T-cell (primary cell): Measurements from ENCODE around the gene SUV39H1. TPM values are rescaled to one million over a fixed set of nuclear protein-coding genes. Genes with fewer than 3 reads are reported as not detected.
A peak's percentile ranks its signal among the peaks of the same experiment; 100 is the strongest.
"Not testable (repeated sequence)": the region's sequence is repeated elsewhere in the genome, so short reads cannot be mapped to it uniquely, and the experiment has no call there.

Experiments used
- ATAC-seq, 4 experiments: fragments of 200-7000 bp in 3 of 4; fragments of 150-1000 bp in 1 of 4; cut with Tn5 transposase; replicated peaks in 1 of 4; 1 replicate in 3 of 4; 2 replicates in 1 of 4; pipeline ENCODE4 v1.10.0; 2021; ENCODE audit warnings: moderate library complexity in 3 of 4, mild to moderate bottlenecking in 2 of 4, moderate number of reproducible peaks in 1 of 4
- CTCF ChIA-PET, 2 donors: fragments of 300-600 bp; sonication (Branson Sonifier 250); formaldehyde crosslinking; loops; one replicate each; lab custom pipeline; 2022; ENCODE audit warnings: antibody characterized with exemption in 2 of 2; lab: Charles Lee
- POLR2A ChIA-PET, 2 donors: fragments of 300-600 bp; sonication (Branson Sonifier 250); formaldehyde crosslinking; loops; one replicate each; lab custom pipeline; 2022; ENCODE audit warnings: antibody characterized with exemption in 2 of 2; lab: Charles Lee
- DNase-seq, 35 experiments: peaks; one replicate each; pipeline versions ENCODE4 v3.0.0 to v3.0.0-alpha.2; 2013 to 2023
- H3K27ac ChIP-seq: one replicate; pipeline ENCODE4 v1.5.1; 2013; ENCODE audit warnings: low read length
- H3K27me3 ChIP-seq, 2 experiments: replicated peaks in 1 of 2; 1 replicate in 1 of 2; 2 replicates in 1 of 2; pipeline versions ENCODE4 v1.6.1 to v1.7.0; 2013; ENCODE audit warnings: low read length in 1 of 2, mixed read lengths in 1 of 2; ENCODE audit not compliant: control insufficient read depth in 2 of 2, insufficient read depth in 2 of 2; ENCODE audit errors: extremely low read depth in 1 of 2
- H3K36me3 ChIP-seq, 2 donors: 1 replicate in 1 of 2; 2 replicates in 1 of 2; pipeline versions ENCODE4 v1.6.1 to v1.7.0; 2013; ENCODE audit warnings: low read length in 1 of 2; ENCODE audit not compliant: control insufficient read depth in 2 of 2, insufficient read depth in 1 of 2; ENCODE audit errors: extremely low read depth in 1 of 2
- H3K4me1 ChIP-seq, 2 experiments: 1 replicate in 1 of 2; 2 replicates in 1 of 2; pipeline versions ENCODE4 v1.6.1 to v1.7.0; 2013; ENCODE audit warnings: low read length in 2 of 2, mixed read lengths in 1 of 2; ENCODE audit not compliant: insufficient read depth in 2 of 2, control insufficient read depth in 1 of 2; ENCODE audit errors: extremely low read depth in 1 of 2
- H3K4me3 ChIP-seq, 2 donors: 1 replicate in 1 of 2; 2 replicates in 1 of 2; pipeline versions ENCODE4 v1.5.1 to v1.7.0; 2013; ENCODE audit warnings: mild to moderate bottlenecking in 2 of 2, low read length in 1 of 2, moderate library complexity in 1 of 2; ENCODE audit not compliant: control insufficient read depth in 1 of 2; ENCODE audit errors: extremely low read depth in 1 of 2
- H3K9me3 ChIP-seq: 2 replicates; pipeline ENCODE4 v1.7.0; 2013
- H3K27ac Mint-ChIP-seq, 2 donors: one replicate each; pipeline ENCODE4 v1.8.0; 2020 to 2021; ENCODE audit warnings: mild to moderate bottlenecking in 2 of 2, mixed read lengths in 2 of 2
- H3K27me3 Mint-ChIP-seq, 2 donors: one replicate each; pipeline ENCODE4 v1.8.0; 2021 to 2022; ENCODE audit warnings: mixed read lengths in 2 of 2
- H3K36me3 Mint-ChIP-seq: one replicate; pipeline ENCODE4 v1.8.0; 2021; ENCODE audit warnings: mixed read lengths
- H3K4me1 Mint-ChIP-seq, 3 donors: one replicate each; pipeline ENCODE4 v1.8.0; 2020 to 2022; ENCODE audit warnings: mixed read lengths in 3 of 3, mild to moderate bottlenecking in 1 of 3
- H3K4me3 Mint-ChIP-seq, 3 donors: one replicate each; pipeline ENCODE4 v1.8.0; 2020 to 2022; ENCODE audit warnings: mild to moderate bottlenecking in 3 of 3, mixed read lengths in 3 of 3, moderate library complexity in 3 of 3
- H3K9me3 Mint-ChIP-seq, 3 donors: one replicate each; pipeline ENCODE4 v1.8.0; 2020 to 2022; ENCODE audit warnings: mixed read lengths in 3 of 3
- WGBS: methylation state at CpG from one replicate; pipeline ENCODE4 v1.1.5; 2013; ENCODE audit warnings: missing lambda C conversion rate; ENCODE audit not compliant: insufficient coverage; 5-methylcytosine and 5-hydroxymethylcytosine counted together
- total RNA-seq, 35 experiments: library from RNA in 6 of 35; stranded (reverse) in 6 of 35; fragments of 120-200 nt in 1 of 35; gene quantifications; one replicate each; pipeline versions ENCODE4 v1.2.1 to v1.2.4 and lab custom pipeline; 2013 to 2026

SUV39H1 gene
- total RNA-seq, 5 donors from 2014 or later (not counting 1 experiment from before 2014, with no cell fraction given): 7.6 to 12.0 (median 10.6) TPM

DNA sequence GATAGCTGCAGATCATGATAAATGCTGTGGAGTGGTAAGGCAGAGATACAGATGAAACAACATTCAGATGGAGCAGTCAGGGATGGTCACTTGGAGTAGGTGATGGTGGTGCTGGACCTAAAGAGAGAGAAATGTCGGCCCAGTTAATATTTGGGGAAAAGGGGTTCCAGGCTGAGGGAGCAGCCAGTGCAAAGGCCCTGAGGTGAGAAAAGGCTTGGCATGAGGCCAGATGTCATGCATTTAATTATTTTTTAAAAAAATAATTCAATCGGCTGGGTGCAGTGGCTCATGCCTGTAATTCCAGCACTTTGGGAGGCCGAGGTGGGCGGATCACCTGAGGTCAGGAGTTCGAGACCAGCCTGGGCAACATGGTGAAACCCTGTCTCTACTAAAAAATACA lies 4.8 kb upstream of the SUV39H1 start:
- DNase-seq, H3K27ac Mint-ChIP-seq, H3K4me3 Mint-ChIP-seq, ATAC-seq, H3K27ac ChIP-seq, CTCF ChIA-PET, H3K27me3 ChIP-seq, H3K9me3 Mint-ChIP-seq, H3K4me3 ChIP-seq, POLR2A ChIA-PET, H3K9me3 ChIP-seq: not testable (repeated sequence)
- no CpG with 5 or more reads among the region's 5 CpGs for whole genome bisulfite sequencing
- H3K27me3 Mint-ChIP-seq: peaks cover 0 to 10% of the 10 kb centered on the region in 2 donors
- H3K36me3 ChIP-seq: peaks cover 0 to 24% of the 10 kb centered on the region in 2 donors
- H3K36me3 Mint-ChIP-seq: peaks cover 15% of the 10 kb centered on the region
- peaks cover 20 to 33% (median 24%) of the 10 kb centered on the region in 3 donors for H3K4me1 Mint-ChIP-seq
- peaks cover 0 to 22% of the 10 kb centered on the region in 2 experiments for H3K4me1 ChIP-seq

DNA sequence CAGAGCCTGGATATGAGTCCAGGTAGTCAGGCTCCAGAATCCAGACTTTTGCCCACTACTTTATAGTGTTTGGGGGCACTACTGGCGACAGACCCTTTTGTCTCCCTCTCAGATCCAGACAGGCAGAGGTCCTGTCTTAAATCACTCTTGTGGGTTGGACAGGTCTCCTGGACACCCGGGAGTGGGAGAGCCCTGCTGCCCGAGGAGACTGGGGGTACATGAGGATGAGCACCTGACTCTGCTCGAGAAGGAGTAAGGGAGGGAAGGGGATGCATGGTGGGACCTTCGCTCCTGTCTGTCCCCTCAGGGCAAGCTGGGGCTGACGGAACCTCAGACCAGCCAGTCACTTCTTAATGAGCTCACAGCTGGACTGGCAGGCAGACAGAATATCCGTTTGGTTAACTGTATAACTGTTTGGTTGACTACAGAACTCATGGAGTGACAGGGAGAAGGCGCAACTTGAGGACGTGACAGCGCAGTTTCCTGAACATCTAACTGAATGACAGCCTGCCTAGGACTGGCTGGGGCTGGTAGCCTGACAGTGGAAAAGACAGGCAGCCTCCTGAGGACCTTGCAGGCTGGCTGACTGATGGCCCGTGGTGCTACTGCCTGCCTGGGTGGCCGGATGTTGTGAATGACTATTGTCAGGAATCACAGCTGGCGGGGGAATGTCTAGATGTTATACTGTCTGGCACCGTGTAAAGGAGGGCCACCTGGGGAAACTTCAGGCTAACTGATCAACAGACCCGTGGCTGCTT lies 1.6 kb upstream of the SUV39H1 start:
- peak overlapping the region in 2 of 3 donors; percentile 90 to 91 for H3K4me3 Mint-ChIP-seq
- POLR2A ChIA-PET: no interaction called here
- H3K36me3 Mint-ChIP-seq: peaks cover 12% of the 10 kb centered on the region
- WGBS: 83% methylated on average over 4 of the region's 15 CpGs
- ATAC-seq: no peak
- H3K9me3 ChIP-seq: no peaks in the 10 kb centered on the region
- no peaks in the 10 kb centered on the region for H3K9me3 Mint-ChIP-seq
- peak overlapping the region; percentile 59 to 93 for H3K27ac Mint-ChIP-seq
- CTCF ChIA-PET: interaction anchor here in 1 of 2 donors (0.6 kb wide), 1 partner anchor 67 kb away, joined by 3 read pairs; no protein-coding TSS in a partner anchor
- peaks cover 0 to 11% of the 10 kb centered on the region in 2 donors for H3K36me3 ChIP-seq
- H3K4me1 Mint-ChIP-seq: peaks cover 27 to 30% (median 29%) of the 10 kb centered on the region in 3 donors
- H3K27me3 Mint-ChIP-seq: peaks cover 0 to 10% of the 10 kb centered on the region in 2 donors
- H3K4me3 ChIP-seq: no peak overlapping the region
- peaks cover 0 to 15% of the 10 kb centered on the region in 2 experiments for H3K4me1 ChIP-seq
- no peaks in the 10 kb centered on the region for H3K27me3 ChIP-seq
- DNase-seq: no peak
- no peak overlapping the region for H3K27ac ChIP-seq

DNA sequence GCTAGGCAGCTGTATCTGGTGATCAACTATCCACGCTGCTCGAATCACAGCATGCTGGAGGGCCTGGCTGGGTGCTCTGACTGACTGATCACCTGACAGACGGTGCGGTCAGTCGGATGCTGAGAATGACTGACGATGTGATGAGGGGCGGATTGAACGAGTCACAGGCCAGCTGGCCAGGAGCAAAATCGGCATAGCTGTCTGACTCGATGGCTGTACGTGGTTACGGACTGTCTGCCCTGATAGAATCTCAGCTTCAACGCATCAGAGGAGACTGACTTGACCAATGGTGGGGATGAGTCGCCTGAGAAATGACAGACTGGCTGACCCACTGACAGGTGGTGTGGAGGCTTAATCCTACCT lies 1.0 kb upstream of the SUV39H1 start:
- Histone ChIP-seq H3K9me3 (no peaks in the 10 kb centered on the region), H3K36me3 (peaks cover 0 to 14% of the 10 kb centered on the region in 2 donors), H3K4me3 (no peak overlapping the region), H3K27me3 (no peaks in the 10 kb centered on the region), H3K27ac (peak overlapping the region; percentile 75), H3K4me1 (peaks cover 0 to 15% of the 10 kb centered on the region in 2 experiments)
- Mint-ChIP-seq H3K4me3 (peak overlapping the region; percentile 82 to 91 (median 90)), H3K27ac (peak overlapping the region; percentile 93 to 98), H3K9me3 (no peaks in the 10 kb centered on the region), H3K36me3 (peaks cover 12% of the 10 kb centered on the region), H3K4me1 (peaks cover 27 to 30% (median 29%) of the 10 kb centered on the region in 3 donors), H3K27me3 (peaks cover 0 to 10% of the 10 kb centered on the region in 2 donors)
- 83% methylated on average over 12 of the region's 14 CpGs for WGBS
- CTCF ChIA-PET: interaction anchor here in 1 of 2 donors (0.6 kb wide), 1 partner anchor 68 kb away, joined by 3 read pairs; no protein-coding TSS in a partner anchor
- ATAC-seq: no peak
- POLR2A ChIA-PET: interaction anchor here in 1 of 2 donors (0.5 kb wide), 1 partner anchor 11 kb away, joined by 13 read pairs; no protein-coding TSS in a partner anchor
- DNase-seq: no peak

DNA sequence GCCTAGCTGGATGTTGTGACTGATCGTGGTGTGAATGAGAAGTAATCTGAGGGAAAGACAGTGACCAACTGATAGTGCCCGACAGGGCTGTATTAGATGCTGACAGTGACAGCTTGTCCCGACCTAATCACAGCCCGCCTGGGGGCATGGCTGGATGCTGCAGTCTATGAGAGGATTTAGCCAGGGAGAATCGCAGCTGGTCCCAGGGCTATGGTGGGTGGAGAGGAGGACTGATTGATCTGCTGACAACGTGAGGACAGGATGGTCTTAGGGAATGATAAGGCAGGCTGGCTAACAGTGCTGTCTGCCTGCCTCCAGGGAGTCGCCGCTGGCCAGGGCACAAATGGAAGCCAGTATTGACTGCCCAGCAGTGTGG lies 621 bp upstream of the SUV39H1 start:
- 6% methylated on average over 3 of the region's 8 CpGs for WGBS
- no peaks in the 10 kb centered on the region for H3K27me3 ChIP-seq
- Mint-ChIP-seq H3K4me1 (peaks cover 29 to 30% (median 30%) of the 10 kb centered on the region in 3 donors), H3K9me3 (no peaks in the 10 kb centered on the region), H3K27ac (peak overlapping the region; percentile 93 to 98), H3K27me3 (peaks cover 0 to 10% of the 10 kb centered on the region in 2 donors), H3K4me3 (peak overlapping the region; percentile 82 to 91 (median 90)), H3K36me3 (peaks cover 12% of the 10 kb centered on the region)
- CTCF ChIA-PET: interaction anchor here (0.6 to 1.0 kb wide), 2 partner anchors 41 to 68 kb away, joined by 3 read pairs; no protein-coding TSS in a partner anchor
- no peak for ATAC-seq
- peak overlapping the region; percentile 63 to 68 for H3K4me3 ChIP-seq
- peaks cover 0 to 15% of the 10 kb centered on the region in 2 experiments for H3K4me1 ChIP-seq
- peak overlapping the region; percentile 75 for H3K27ac ChIP-seq
- POLR2A ChIA-PET: interaction anchor here (0.5 to 1.0 kb wide), 3 partner anchors 11 to 202 kb away, joined by 3 to 13 read pairs (median 3); partner anchors contain the start of genes PQBP1 (in 1 of the 2) and TIMM17B (in 1 of the 2)
- DNase-seq: peak in 1 of 35 experiments; percentile 5
- peaks cover 0 to 17% of the 10 kb centered on the region in 2 donors for H3K36me3 ChIP-seq
- H3K9me3 ChIP-seq: no peaks in the 10 kb centered on the region

DNA sequence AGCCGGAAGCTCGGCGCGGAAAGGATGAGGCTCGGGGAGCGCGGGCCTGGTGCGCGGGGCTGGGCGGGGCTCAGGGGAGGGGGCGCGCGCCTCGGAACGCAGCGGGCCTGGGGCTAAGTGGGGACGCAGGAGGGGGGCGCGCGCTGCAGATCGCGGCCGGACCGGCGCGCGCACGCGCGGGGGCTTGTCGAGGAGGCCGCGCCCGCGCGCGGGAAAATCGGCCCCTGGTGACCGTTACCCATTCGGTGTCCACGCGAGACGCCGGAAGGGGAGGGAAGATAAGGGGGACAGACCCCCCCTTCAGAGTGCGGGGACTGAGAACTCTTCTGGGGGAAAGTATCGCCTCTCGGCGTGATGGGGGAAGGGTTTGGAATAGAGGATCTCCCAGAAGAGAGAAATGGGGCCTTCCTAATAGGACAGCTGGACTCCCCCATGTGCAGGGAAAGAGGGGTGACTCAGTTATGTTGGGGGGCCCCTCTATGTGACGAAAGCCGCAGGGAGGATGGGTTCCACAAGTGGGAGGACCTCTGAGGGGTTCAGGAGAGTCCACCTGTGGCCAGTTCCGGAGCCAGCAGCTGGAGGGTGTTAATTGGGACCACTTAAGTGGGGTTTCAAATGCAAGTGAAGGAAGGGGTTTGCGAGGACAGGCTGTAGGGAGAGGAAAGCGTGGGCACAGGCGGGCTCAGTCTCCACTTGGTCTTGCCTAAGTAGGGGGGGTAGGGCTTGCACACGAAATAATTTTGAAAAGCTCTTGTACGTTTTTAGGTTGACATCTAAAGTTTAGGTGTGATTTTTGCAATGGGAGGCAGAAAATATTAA lies 584 bp downstream of the SUV39H1 start:
- H3K27me3 ChIP-seq: no peaks in the 10 kb centered on the region
- Mint-ChIP-seq H3K9me3 (no peaks in the 10 kb centered on the region), H3K27me3 (peaks cover 0 to 5% of the 10 kb centered on the region in 2 donors), H3K4me3 (peak overlapping the region; percentile 59 to 91 (median 72)), H3K4me1 (peaks cover 30 to 31% (median 30%) of the 10 kb centered on the region in 3 donors), H3K27ac (peak overlapping the region; percentile 48 to 55), H3K36me3 (peaks cover 6% of the 10 kb centered on the region)
- ATAC-seq: peak in 3 of 4 experiments; percentile 6 to 18 (median 8)
- POLR2A ChIA-PET: interaction anchor here (0.6 to 1.0 kb wide), 4 partner anchors 20 to 201 kb away, joined by 3 to 6 read pairs (median 3); partner anchors contain the start of genes PQBP1 (in 1 of the 2) and TIMM17B (in 1 of the 2)
- peaks cover 0 to 26% of the 10 kb centered on the region in 2 donors for H3K36me3 ChIP-seq
- peak overlapping the region; percentile 49 to 68 for H3K4me3 ChIP-seq
- H3K9me3 ChIP-seq: no peaks in the 10 kb centered on the region
- WGBS: 1% methylated on average over 28 of the region's 56 CpGs
- CTCF ChIA-PET: interaction anchor here in 1 of 2 donors (1.0 kb wide), 1 partner anchor 40 kb away, joined by 3 read pairs; no protein-coding TSS in a partner anchor
- peak overlapping the region; percentile 29 for H3K27ac ChIP-seq
- H3K4me1 ChIP-seq: peaks cover 0 to 15% of the 10 kb centered on the region in 2 experiments
- peak in 4 of 35 experiments; percentile 13 to 33 (median 16) for DNase-seq
